ENCODE measurements around the gene CXCR3. TPM values are rescaled to one million over a fixed set of nuclear protein-coding genes. Genes with fewer than 3 reads are reported as not detected.

CXCR3 gene
- total and polyA plus RNA-seq, 2 of the 13 experiments (the other 11 are each of a cell fraction or from before 2014, with no cell fraction given): 0.18 TPM; not detected in 1

GRCh38 chrX:71619986-71620385 is 1.7 kb upstream of the CXCR3 start:
- Histone ChIP-seq H4K20me1 (ENCODE audit: insufficient read depth, low read length) (no peaks in the 10 kb centered on the region), H3K79me2 (ENCODE audit: insufficient read depth, low read length) (no peaks in the 10 kb centered on the region), H3K4me3 (replicated peaks in 1 of 3; ENCODE audit: insufficient read depth in 1 of 3, low read depth in 2 of 3, low read length in 3 of 3) (no peak overlapping the region), H3K9me3 (ENCODE audit: low read length) (no peaks in the 10 kb centered on the region), H3K9ac (ENCODE audit: insufficient read depth, low read depth, low read length) (no peak overlapping the region), H3K27me3 (ENCODE audit: control insufficient read depth in 1 of 2, insufficient read depth in 2 of 2, low read length in 2 of 2) (no peaks in the 10 kb centered on the region), H3K4me2 (ENCODE audit: low read depth, low read length) (no peak overlapping the region), H3K4me1 (ENCODE audit: insufficient read depth, low read length) (peaks cover 34% of the 10 kb centered on the region), H2AFZ (ENCODE audit: low read length) (no peak overlapping the region), H3K27ac (ENCODE audit: extremely low read length, insufficient read depth, low read length) (no peak overlapping the region), H3K36me3 (replicated peaks in 1 of 2; ENCODE audit: control insufficient read depth in 1 of 2, insufficient read depth in 2 of 2, low read length in 2 of 2) (no peaks in the 10 kb centered on the region)
- DNase-seq (ENCODE audit: low spot score): no peak
- ChIA-PET POLR2A (no interaction called here), CTCF (ENCODE audit: low intra/inter-chr PET ratio, low total read pairs) (no interaction called here)
- intact Hi-C loops (cut with micrococcal nuclease; ENCODE audit: unreplicated experiment): no loop called here
- in situ Hi-C loops (cut with HindIII; ENCODE audit: extremely low pct_ligation_motif_present, low pct_unique_long_range_greater_than_20kb): no loop called here
- FAIRE-seq: no peak
- no TSS peak for BruUV-seq (replicated peaks)
- 27% methylated on average over 1 of the region's 1 CpG for WGBS (ENCODE audit: low lambda C conversion rate)
- TF ChIP-seq CREB1 (IDR thresholded peaks at IDR 0.05): no peak
- no peak for TF ChIP-seq CREB1 (CRISPR knock-in tag; IDR thresholded peaks at IDR 0.05)
- TF ChIP-seq ZNF567 (CRISPR knock-in tag; IDR thresholded peaks at IDR 0.05; ENCODE audit: borderline replicate concordance): no peak
- TF ChIP-seq PHF20 (CRISPR knock-in tag; IDR thresholded peaks at IDR 0.05): no peak
- no peak for TF ChIP-seq PCBP2 (optimal IDR thresholded peaks at IDR 0.05; ENCODE audit: low read depth, low read length, poor library complexity, severe bottlenecking)
- no peak for TF ChIP-seq ZNF569 (CRISPR knock-in tag; IDR thresholded peaks at IDR 0.05; ENCODE audit: borderline replicate concordance)
- TF ChIP-seq MZF1 (CRISPR knock-in tag; IDR thresholded peaks at IDR 0.05; ENCODE audit: borderline replicate concordance): no peak
- TF ChIP-seq ZFP1 (CRISPR knock-in tag; IDR thresholded peaks at IDR 0.05): no peak
- TF ChIP-seq, protein P1, sequence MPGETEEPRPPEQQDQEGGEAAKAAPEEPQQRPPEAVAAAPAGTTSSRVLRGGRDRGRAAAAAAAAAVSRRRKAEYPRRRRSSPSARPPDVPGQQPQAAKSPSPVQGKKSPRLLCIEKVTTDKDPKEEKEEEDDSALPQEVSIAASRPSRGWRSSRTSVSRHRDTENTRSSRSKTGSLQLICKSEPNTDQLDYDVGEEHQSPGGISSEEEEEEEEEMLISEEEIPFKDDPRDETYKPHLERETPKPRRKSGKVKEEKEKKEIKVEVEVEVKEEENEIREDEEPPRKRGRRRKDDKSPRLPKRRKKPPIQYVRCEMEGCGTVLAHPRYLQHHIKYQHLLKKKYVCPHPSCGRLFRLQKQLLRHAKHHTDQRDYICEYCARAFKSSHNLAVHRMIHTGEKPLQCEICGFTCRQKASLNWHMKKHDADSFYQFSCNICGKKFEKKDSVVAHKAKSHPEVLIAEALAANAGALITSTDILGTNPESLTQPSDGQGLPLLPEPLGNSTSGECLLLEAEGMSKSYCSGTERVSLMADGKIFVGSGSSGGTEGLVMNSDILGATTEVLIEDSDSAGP (CRISPR knock-in tag; IDR thresholded peaks at IDR 0.05; ENCODE audit: borderline replicate concordance): no peak
- TF ChIP-seq ZNF253 (CRISPR knock-in tag; IDR thresholded peaks at IDR 0.05; ENCODE audit: borderline replicate concordance): no peak
- no peak for TF ChIP-seq CC2D1A (CRISPR knock-in tag; IDR thresholded peaks at IDR 0.05)
- TF ChIP-seq U2AF2 (IDR thresholded peaks at IDR 0.05; ENCODE audit: low read depth, low read length): no peak
- TF ChIP-seq ZNF124 (CRISPR knock-in tag; IDR thresholded peaks at IDR 0.05): no peak
- no peak for TF ChIP-seq ZNF792 (CRISPR knock-in tag; IDR thresholded peaks at IDR 0.05)
- no peak for TF ChIP-seq ZNF614 (CRISPR knock-in tag; IDR thresholded peaks at IDR 0.05; ENCODE audit: borderline replicate concordance)
- TF ChIP-seq, protein P2, sequence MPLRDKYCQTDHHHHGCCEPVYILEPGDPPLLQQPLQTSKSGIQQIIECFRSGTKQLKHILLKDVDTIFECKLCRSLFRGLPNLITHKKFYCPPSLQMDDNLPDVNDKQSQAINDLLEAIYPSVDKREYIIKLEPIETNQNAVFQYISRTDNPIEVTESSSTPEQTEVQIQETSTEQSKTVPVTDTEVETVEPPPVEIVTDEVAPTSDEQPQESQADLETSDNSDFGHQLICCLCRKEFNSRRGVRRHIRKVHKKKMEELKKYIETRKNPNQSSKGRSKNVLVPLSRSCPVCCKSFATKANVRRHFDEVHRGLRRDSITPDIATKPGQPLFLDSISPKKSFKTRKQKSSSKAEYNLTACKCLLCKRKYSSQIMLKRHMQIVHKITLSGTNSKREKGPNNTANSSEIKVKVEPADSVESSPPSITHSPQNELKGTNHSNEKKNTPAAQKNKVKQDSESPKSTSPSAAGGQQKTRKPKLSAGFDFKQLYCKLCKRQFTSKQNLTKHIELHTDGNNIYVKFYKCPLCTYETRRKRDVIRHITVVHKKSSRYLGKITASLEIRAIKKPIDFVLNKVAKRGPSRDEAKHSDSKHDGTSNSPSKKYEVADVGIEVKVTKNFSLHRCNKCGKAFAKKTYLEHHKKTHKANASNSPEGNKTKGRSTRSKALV (CRISPR knock-in tag; IDR thresholded peaks at IDR 0.05): no peak
- TF ChIP-seq NFKB2 (CRISPR knock-in tag; IDR thresholded peaks at IDR 0.05; ENCODE audit: borderline replicate concordance): no peak
- no peak for TF ChIP-seq CEBPG (CRISPR knock-in tag; IDR thresholded peaks at IDR 0.05)
- no peak for TF ChIP-seq SALL1 (CRISPR knock-in tag; IDR thresholded peaks at IDR 0.05)
- no peak for ATAC-seq

All from HepG2 (cell line).